GM19372 (cell line): ENCODE measurements around the gene NSMCE1.

Source experiments
- ATAC-seq: cut with Tn5 transposase; IDR thresholded peaks from one replicate; pipeline ENCODE4 v1.9.1; 2021; ENCODE audit warnings: mild to moderate bottlenecking, low read depth, moderate library complexity; ENCODE audit not compliant: unreplicated experiment

Gene NSMCE1, protein sequence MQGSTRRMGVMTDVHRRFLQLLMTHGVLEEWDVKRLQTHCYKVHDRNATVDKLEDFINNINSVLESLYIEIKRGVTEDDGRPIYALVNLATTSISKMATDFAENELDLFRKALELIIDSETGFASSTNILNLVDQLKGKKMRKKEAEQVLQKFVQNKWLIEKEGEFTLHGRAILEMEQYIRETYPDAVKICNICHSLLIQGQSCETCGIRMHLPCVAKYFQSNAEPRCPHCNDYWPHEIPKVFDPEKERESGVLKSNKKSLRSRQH

DNA sequence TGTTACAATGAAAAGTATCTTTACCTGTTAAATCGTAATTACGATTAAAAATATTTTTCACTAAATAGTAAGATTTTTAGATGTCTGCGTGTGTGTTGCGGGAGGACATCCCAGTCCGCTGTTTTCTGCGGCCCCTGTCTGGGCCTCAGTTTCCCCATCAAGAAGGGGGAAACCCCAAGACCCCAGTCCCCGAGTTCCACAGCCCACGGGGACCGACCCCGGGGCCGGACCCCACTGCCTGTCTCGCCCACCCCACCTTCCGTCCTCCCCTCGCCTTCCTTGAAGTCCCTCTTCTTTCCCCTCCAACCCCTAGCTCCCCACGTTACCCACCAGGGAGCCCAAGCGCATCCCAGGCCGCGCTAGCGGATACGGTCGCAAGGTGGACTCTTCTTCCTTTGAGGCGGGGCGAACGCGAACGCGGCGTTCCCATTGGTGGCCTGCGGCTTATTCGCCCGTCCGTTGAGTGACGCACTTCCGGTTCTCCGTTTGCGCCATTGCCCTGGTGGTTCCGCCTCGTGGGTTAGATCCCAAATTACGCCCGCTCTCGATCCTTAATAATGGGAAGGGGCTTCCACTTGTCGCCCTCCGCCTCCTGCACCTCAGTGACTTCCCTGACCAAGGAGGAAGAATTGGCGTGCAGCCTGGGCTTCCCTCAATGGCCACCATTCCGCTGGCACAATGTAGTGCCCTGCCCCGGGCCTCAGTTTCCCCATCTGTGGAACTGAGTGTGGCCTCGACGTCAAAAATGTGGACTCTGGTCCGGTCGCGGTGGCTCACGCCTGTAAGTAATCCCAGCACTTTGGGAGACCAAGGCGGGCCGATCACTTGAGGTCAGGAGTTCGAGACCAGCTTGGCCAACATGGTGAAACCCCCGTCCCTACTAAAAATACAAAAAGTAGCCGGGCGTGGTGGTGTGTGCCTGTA is at the start of gene NSMCE1:
TSS of gene NSMCE1 (minus strand) at position 397 of the 924 bp plus-strand sequence. CDS start 11,202 bp downstream, outside the sequence.
- ATAC-seq = peak; percentile 96

DNA sequence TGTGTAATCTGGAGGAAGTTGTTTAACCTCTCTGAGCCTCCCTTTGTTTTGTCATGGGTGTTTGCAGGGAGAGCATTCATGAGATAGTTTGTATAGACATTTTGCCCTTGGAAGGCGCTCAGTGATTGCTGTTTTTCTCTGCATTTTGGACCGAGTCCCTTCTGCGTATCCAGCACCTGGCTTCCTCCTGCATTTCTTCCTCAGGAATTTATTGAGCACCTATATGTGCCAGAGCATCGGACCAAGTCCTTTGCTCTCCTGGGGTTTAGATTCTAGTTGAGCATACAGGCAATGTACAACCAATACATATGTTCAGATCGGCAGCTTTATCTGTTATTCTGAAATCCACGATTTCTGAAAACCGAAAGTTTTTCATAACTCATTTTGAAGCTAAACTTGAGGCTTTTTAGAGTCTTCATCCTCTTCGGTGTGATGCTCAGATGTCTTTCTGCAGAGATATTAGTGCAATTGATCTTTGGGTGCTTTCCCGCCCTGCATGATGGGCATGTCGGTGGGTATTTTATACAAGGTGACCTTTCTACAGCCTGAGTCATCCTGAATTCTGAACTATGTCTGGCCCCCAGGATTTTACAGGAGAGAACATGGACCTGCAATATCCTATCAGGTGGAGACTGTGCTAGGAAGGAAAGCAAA is 49.3 kb upstream of the NSMCE1 start:
- ATAC-seq = no peak

DNA sequence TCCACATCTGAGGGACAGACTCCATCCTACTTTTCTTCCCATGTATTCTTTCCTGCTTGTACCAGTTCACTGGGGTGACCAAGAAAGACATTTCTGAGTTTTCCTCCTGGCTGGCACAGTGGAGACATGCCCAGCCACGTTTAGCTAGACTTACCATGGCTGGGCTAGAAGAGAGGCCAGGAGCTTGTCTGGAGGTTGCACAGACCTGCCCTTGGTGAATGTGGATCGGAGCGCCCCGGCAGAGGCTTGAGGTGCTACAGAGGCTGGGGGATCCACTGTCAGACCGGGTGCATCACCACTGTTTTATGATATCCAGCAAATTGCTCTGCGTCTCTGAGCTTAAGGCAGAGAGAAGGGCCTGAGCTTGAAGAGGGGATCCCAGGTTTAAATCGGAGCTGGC is 48.7 kb upstream of the NSMCE1 start:
- ATAC-seq = no peak

DNA sequence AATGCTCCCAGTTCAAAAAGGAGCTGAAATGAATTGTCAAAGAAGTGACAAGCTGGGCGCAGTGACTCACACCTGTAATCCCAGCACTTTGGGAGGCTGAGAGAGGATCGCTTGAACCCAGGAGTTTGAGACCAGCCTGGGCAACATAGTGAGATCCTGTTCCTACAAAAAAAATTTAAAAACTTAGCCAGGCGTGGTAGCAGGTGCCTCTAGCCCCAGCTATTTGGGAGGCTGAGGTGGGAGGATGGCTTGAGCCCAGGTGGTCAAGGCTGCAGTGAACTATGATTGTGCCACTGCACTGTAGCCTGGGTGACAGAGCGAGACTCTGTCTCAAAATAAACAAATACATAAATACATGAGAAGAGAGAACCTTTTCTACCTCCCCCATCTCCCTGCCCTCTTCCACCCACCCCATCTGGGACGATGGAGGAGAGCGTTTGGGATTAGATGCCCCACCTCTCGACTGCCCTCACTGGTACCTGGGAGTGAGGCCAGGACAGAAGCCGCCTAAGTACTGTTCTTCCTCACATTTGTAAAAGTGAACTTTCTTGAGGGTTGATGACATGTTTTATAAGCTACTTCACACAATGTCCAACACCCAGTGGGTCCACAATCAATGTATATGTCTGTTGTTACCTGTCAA is 47.6 kb upstream of the NSMCE1 start:
- ATAC-seq = no peak

DNA sequence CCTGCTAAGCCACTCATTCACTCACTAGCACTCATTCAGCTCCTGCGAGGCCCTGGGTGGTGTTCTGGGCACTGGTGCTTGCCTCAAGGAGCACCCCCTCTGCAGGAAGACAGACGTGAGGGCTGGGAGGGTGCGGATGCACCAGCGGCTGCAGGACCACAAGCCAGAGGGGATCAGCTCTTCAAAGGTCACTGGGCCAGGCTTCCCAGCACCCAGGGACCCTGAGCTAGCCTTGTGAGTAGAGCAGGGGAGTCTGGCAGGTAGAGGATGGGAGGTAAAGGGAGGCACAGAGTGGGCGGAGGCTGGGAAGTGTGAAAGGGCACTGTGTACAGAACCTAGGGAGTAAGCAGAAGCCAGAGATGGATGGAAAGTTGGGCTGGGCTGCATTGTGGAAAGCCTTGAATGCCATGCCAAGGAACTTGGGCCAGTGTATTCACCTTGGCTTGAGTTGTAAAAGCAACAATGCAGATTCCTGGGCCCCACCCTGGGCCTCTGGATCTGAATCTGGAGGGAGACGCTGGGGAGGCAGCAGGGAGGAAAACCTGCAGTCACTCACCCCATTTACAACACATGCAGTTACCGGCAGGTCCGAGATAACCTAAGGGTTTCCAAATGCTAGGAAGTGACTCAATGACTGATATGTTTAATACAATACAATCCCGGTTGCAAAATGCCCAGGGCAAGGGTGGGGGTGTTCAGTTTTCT is 46.9 kb upstream of the NSMCE1 start:
- ATAC-seq = no peak

DNA sequence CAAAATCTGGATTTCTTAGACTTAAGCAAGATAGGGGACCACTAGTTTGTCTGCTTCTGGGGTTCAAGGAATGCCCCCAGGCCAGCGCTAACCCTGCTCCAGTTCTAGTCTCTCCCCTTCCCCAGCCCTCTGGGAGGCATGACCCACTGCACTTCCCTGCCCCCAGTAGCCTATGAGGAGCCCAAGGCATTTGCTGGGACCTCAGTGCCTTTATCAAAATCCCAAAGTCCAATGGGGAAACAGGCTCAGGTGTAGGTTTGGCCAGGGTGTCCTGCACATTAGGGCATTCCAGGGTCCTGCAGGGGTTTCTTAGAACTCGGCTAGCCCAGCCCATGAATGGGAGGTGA is 46.4 kb upstream of the NSMCE1 start:
- ATAC-seq = no peak

DNA sequence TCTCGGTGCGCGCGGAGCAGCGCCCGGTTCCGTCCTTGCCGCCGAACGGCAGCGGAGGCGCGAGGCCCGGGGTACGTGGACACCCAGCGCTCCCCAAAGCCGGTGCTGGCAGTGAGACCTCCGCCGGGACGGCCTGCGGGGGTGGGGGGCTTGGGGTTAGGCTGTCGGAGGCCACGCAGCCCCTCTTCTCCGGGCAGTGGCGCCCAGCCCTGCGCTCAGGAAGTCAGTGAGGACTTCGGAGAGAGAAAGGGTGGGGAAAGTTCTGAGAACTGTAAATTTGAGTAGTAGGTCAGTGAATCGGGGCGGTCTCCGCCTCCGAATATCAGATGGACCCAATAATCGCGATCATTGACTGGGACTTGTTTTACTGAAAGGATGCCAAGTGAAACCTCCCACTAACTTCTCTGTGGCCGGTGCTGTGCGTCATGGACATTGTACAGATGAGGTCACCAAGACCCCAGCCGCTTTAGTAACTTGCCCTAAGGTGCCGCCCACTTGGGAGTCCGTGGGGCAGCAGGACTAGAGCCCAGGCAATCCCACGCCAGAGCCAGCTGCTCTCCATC is 45.7 kb upstream of the NSMCE1 start:
- ATAC-seq = peak; percentile 35

DNA sequence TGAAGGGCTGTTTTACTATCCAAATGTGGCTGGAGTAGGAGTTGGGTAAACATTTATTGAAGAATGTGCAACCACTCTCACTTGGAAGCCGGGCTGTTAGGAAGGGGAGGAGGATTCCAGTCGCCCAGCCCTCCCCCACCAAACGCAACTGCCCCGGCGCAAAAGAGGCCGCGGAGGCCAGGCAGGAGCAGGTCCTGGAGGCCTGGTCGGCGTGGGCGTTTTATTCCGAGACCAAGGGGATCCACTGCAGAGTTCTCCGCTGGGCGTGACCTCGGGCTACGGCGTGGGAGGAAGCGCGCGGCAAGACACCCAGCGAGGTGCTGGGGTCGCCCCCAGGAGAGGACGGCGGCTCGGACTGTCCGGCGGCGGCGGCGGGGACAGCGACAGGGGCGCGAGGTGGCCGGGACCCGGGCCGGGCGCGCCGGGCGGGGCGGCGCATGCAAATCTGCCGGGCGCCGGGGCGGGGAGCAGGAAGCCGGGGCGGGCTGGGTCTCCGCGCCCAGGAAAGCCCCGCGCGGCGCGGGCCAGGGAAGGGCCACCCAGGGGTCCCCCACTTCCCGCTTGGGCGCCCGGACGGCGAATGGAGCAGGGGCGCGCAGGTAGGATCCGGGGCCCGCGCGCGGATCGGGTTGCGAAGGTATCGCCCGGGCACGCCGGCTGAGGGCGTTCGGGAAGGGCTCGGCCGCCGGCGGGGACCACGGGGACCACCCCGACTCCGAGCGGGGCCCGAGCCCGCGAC is 45.0 kb upstream of the NSMCE1 start, which contains the start of gene IL4R:
TSS of gene IL4R (plus strand) at position 553 of the 739 bp plus-strand sequence. CDS start 26,230 bp downstream, outside the sequence.
- peak; percentile 55 for ATAC-seq

DNA sequence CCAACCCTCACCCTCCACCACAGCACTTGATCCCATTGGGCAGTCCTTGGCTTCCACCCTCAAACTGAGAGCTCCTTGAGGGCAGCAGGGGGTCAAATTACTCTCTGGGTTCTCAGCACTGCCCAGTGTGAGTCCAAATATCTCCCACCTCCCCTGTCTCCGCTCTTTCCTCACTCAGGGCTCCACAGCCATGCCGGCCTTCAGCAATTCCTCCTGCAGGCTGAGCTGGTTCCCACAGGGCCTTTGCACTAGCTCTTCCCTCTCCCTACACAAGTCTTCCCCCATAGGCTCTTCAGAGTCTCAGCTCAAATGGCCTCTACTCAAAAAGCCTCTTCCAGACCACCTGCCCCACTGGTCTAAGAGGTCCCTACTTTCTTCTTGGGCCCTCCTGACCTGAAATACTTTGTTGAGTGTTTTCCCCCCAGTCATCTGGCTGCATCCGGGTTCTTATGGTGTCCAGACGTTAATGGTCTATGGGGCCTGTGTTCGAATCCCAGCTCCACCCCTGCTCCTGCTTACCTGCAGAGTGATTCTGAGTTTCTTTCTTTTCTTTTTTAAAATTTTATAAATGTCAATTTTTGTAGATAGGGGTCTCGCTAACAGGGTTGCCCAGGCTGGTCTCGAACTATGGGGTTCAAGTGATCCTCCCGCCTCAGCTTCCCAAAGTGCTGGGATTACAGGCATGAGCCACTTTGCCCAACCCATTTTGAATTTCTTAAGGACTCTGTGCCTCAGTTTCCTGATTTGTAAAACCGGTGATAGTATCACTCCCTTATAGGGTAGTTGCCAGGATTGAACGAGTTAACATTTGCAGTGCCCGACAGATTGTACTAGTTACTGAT is 44.2 kb upstream of the NSMCE1 start:
- ATAC-seq = no peak

DNA sequence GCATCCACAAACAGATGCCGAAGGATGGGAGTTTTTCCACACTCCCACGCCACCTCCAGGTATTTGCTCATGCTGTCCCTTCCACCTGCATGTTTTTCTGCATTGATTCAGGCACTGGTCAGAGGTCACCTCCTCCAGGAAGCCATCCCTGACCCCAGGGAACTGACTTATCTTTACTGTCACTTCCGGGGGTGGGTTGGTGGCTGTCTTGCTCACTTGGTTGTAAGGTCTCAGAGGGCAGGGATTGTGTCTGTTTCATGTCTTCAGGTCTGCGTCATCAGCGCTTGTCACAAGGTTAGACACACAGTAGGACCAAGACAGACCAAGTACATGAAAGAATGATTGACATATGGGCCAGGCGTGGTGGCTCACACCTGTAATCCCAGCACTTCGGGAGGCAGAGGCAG is 43.3 kb upstream of the NSMCE1 start:
- no peak for ATAC-seq

DNA sequence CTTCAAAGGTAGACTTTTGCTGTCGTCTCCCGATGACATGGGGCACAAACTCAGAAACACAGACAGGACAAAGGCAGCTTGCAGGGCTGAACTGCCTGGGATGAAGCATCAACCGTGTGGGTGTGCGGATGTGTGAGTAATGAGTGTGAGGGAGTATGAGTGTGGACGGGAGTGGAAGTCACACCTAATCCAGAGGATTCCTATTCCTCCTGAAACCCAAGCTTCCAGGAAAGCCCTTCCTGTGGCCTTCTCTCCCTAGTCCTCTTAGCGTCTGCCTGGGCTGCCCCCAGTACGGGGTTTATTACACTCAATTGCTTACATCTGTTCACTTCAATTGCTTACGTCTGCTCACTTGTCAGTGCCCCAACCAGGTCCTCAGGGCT is 42.9 kb upstream of the NSMCE1 start:
- ATAC-seq = no peak

DNA sequence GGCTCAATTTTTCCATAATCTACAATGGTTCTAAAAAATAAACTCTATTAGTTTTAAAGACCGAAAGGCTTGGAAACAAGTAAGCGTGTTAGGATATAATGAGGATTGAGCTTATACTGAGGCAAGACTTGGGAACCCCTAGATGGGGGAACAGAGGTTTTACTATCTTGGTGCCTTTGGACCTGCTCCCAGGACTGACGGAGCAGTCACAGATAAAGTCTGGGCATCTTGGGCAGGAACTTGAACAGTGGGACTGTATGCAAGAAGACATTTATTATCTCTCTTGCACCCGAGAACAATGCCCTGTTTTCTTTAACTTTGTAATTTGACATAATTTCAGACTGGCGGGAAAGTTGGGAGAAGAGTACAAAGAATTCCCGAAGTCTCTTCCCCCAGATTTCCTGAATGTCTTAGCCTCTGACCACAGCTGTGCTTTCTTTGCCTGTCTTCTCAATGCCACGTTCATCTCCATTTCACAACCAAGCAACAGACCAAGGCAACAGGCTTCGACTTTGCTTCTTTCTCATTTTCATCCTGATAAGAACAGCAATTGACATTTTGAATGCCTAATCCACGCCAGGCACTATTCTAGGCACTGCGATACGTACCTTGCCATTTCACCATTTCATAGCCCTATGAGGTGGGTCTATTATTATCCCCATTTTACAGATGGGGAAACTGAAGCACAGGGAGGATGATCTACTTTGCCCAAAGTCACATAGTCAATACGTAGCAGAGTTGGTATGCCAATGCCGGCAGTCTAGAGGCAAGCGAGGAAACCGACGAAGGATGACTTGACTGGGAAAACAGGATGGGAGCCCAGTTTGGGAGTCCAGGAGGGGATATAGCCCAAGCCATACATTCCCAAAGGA is 42.2 kb upstream of the NSMCE1 start:
- ATAC-seq = no peak

DNA sequence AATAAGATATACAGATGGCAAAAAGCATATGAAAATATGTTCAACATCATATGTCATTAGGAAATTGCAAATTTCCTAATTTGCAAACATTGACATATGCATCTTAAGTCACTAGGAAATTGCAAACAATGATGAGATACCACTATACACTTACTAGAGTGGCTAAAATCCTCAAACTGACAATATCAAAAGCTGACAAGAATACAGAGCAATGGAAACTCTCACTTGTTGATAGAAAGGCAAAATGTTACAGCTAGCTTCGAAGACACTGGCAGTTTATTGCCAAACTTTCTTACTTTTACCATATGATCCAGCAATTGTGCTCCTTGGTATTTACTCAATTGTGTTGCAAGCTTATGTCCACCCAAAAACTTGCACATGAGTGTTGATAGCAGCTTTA is 40.2 kb upstream of the NSMCE1 start:
- ATAC-seq = no peak

DNA sequence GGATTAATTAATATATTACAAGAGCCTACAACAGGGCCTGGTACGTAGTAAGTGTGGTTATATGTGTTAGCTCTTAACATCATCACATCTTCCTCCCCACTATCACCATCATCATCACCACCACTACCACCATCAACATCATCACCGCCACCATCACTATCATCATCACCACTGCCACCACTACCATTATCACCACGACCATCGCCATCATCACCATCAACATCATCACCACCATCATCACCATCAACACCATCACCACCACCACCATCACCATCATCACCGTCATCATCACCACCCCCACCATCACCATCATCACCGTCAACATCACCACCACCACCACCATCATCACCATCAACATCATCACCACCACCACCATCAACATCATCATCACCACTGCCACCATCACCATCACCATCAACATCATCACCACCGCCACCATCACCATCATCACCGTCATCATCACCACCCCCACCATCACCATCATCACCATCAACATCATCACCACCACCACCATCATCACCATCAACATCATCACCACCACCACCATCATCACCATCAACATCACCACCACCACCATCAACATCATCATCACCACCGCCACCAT is 37.4 kb upstream of the NSMCE1 start:
- no peak for ATAC-seq

DNA sequence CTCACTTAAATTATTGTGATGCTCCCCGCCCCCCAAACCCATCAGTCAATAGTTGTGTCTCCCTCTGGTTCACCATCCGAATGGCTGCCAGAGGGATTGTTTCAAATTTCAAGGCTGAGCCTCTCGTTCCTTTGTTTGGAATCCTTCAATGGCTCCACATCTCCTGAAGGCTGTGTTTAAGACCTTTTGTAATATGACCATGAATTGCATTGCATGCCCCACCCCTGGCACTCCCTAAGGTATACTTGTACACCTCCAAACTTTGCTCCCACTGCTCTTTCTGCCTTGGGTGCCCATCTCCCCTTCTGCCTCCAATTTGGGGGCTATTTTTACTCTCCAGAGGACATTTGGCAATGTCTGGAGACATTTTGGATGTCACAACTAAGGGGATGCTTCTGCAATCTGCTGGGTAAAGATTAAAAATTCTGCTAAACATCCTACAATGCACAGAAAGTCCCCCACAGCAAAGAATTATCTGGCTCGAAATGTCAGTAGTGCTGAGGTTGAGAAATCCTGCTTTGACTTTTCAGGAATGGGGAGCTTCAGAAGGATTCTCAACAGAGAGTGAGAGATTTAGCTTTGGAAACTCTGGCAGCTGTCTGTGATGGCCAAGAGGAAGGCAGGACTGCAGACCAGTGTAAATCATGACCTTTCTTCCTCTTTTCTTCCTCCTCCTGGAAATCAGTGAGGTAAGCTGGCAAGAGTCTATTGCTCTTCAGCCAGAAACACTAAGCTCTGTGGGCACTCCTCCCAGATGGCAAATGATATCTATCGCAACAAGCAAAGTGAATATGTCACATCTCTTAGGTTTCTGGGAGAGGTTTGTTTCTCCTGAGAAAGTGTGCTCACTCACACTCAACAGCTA is 36.5 kb upstream of the NSMCE1 start:
- no peak for ATAC-seq

DNA sequence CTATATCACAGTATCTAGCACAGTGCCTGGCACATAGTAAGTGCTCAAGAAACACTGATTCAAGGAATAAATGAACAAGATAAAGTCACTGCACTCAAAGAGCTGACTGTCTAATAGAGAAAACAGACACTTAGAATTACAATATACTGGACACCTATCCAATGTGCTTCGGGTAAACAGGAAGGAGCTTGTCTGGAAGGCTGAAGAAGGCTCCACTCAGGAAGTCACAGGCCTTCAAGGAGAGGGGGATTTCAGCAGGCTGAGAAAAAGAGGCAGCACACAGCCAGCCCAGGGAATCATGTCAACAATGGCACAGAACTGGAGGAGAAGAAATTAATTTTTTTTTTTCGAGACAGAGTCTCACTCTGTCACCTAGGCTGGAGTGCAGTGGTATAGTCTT is 35.5 kb upstream of the NSMCE1 start:
- ATAC-seq = no peak
